WERI-Rb-1 (cell line): ENCODE results near the gene MRPL4.
A peak's percentile ranks its signal among the peaks of the same experiment; 100 is the strongest.

Experiments
- DNase-seq: peaks from one replicate; pipeline ENCODE4 v3.0.0-alpha.2; 2020
- H3K27ac ChIP-seq: fragments of 250-450 bp; sonication (Bioruptor Pico); 2 replicates; pipeline ENCODE4 v1.5.1; 2020; ENCODE audit warnings: mild to moderate bottlenecking, moderate library complexity
- H3K27me3 ChIP-seq: fragments of 250-450 bp; sonication (Bioruptor Pico); 2 replicates; pipeline ENCODE4 v1.5.1; 2021; ENCODE audit warnings: mild to moderate bottlenecking, low read depth, moderate library complexity; ENCODE audit not compliant: insufficient read depth, severe bottlenecking
- H3K36me3 ChIP-seq: fragments of 250-450 bp; sonication (Bioruptor Pico); 2 replicates; pipeline ENCODE4 v1.5.1; 2020; ENCODE audit warnings: mild to moderate bottlenecking, moderate library complexity
- H3K4me3 ChIP-seq: 2 replicates; pipeline ENCODE4 v1.5.1; 2011; ENCODE audit warnings: low read depth, mild to moderate bottlenecking, control low read depth, low read length
- H3K9me3 ChIP-seq: fragments of 250-450 bp; sonication (Bioruptor Pico); 2 replicates; pipeline ENCODE4 v1.5.1; 2021; ENCODE audit warnings: mild to moderate bottlenecking, moderate library complexity; ENCODE audit not compliant: severe bottlenecking
- CTCF ChIP-seq: IDR thresholded peaks from 2 replicates; pipeline ENCODE4 v1.5.1; 2011; ENCODE audit warnings: low read depth, mild to moderate bottlenecking, control low read depth, inconsistent platforms, low read length

Gene MRPL4

GRCh38 chr19:10292206-10292788, 40.3 kb downstream of the MRPL4 start:
- peaks cover 9% of the 10 kb centered on the region for H3K27me3 ChIP-seq
- DNase-seq: peak; percentile 99
- no peak for TF ChIP-seq CTCF
- H3K4me3 ChIP-seq: peak overlapping the region; percentile 63
- H3K36me3 ChIP-seq: peaks cover 25% of the 10 kb centered on the region
- H3K9me3 ChIP-seq: no peaks in the 10 kb centered on the region
- H3K27ac ChIP-seq: peak overlapping the region; percentile 87

GRCh38 chr19:10292789-10293636, 41.0 kb downstream of the MRPL4 start:
- peaks cover 9% of the 10 kb centered on the region for H3K27me3 ChIP-seq
- H3K27ac ChIP-seq: peak overlapping the region; percentile 87
- H3K36me3 ChIP-seq: peaks cover 25% of the 10 kb centered on the region
- TF ChIP-seq CTCF: no peak
- H3K9me3 ChIP-seq: no peaks in the 10 kb centered on the region
- DNase-seq: peak; percentile 85
- peak overlapping the region; percentile 57 for H3K4me3 ChIP-seq

GRCh38 chr19:10293637-10294367, 41.8 kb downstream of the MRPL4 start:
- Histone ChIP-seq H3K9me3 (no peaks in the 10 kb centered on the region), H3K36me3 (peaks cover 25% of the 10 kb centered on the region), H3K27ac (peak overlapping the region; percentile 87), H3K4me3 (peak overlapping the region; percentile 57), H3K27me3 (peaks cover 9% of the 10 kb centered on the region)
- TF ChIP-seq CTCF: no peak
- DNase-seq: no peak

- no peak overlapping the region for H3K27ac ChIP-seq
- H3K27me3 ChIP-seq: peaks cover 9% of the 10 kb centered on the region
- peaks cover 25% of the 10 kb centered on the region for H3K36me3 ChIP-seq
- no peak overlapping the region for H3K4me3 ChIP-seq
- H3K9me3 ChIP-seq: no peaks in the 10 kb centered on the region
- TF ChIP-seq CTCF: no peak
- DNase-seq: no peak
Measured at GRCh38 chr19:10294368-10294697, 42.3 kb downstream of the MRPL4 start.

- no peak for TF ChIP-seq CTCF
- Histone ChIP-seq H3K9me3 (no peaks in the 10 kb centered on the region), H3K27ac (no peak overlapping the region), H3K27me3 (peaks cover 8% of the 10 kb centered on the region), H3K36me3 (peaks cover 25% of the 10 kb centered on the region), H3K4me3 (no peak overlapping the region)
- DNase-seq: no peak
Measured at GRCh38 chr19:10295305-10295846, 43.4 kb downstream of the MRPL4 start.
